AG20443 (cell line): ENCODE data around the gene PRUNE2.
A peak's percentile ranks its signal among the peaks of the same experiment; 100 is the strongest.
"Not testable (repeated sequence)": the region's sequence is repeated elsewhere in the genome, so short reads cannot be mapped to it uniquely, and the experiment has no call there.

ENCODE experiments used
- DNase-seq: peaks from one replicate; pipeline ENCODE4 v3.0.0; 2012; ENCODE audit warnings: low spot score, mixed read lengths

PRUNE2 gene

DNA sequence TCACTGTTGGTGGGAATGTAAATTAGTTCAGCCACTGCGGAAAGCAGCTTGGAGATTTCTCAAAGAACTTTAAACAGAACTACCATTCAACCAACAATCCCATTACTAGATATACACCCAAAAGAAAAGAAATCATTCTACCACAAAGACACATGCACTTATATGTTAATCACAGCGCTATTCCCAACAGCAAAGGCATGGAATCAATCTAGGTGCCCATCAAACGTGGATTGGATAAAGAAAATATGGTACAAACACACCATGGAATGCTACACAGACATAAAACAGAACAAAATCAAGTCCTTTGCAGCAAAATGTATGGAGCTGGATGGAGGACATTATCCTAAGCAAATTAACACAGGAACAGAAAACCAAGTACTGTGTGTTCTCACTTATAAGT, 42.1 kb downstream of the PRUNE2 start:
- no peak for DNase-seq

DNA sequence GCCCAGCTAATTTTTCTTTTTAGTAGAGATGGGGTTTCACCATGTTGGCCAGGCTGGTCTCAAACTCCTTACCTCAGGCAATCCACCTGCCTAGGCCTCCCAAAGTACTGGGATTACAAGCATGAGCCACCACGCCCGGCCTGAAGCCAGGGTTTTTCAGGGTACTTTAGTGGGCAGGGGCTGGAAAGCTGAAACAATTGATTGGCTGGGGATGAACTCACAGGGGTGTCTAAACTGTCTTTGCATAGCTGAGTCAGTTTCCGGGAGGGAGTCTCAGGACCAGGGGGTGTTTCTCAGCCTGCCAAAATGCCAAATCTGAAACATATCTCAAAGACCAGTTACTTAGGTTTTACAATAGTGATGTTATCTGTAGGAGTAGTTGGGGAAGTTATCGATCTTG, 46.1 kb downstream of the PRUNE2 start:
- no peak for DNase-seq

DNA sequence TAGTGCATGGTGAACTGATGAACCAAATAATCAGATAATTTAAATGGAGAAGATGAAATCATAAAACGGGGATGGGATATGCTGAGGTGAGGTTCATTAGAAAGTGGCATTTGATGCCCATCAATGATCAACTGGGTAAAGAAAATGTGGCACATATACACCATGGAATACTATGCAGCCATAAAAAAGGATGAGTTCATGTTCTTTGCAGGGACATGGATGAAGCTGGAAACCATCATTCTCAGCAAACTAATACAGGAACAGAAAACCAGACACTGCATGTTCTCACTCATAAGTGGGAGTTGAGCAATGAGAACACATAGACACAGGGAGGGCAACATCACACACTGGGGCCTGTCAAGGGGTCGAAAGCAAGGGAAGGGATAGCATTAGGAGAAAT, 47.7 kb downstream of the PRUNE2 start:
- DNase-seq, result not testable (repeated sequence)

DNA sequence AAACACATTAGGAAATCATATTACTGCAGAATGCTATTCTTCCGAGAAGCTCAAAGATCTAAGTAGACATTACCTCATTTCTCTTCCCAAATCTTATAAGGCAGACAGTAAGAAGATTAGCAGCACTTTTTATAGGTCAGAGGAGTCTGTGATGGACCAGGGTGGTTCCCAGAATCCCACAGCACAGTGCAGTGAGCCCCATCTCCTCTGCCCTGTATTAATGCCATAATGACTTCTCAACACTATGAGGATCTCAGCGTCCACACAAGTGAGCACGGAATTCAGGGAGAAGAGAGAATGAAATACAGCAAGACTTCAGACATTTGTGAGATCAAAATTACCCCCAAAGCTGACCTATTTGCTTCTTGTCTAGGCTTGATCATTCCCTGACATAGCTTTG, 49.9 kb downstream of the PRUNE2 start:
- no peak for DNase-seq

DNA sequence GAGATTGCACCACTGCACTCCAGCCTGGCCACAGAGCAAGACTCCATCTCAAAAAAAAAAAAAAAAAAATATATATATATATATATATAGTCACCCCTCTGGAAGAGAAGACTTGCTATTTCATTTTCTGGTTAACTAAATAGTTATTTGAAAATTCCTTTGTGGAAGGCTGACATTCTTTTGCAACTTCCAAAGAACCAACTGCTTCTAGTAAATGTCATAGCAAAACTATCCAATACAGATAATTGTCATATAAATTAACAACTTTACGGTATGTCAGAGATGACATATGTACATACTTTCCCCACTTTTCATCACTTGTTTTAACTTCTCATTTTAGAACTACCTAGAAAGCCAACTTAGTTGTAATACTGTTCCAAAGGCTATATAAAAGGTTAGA, 50.9 kb downstream of the PRUNE2 start:
- DNase-seq, result no peak

DNA sequence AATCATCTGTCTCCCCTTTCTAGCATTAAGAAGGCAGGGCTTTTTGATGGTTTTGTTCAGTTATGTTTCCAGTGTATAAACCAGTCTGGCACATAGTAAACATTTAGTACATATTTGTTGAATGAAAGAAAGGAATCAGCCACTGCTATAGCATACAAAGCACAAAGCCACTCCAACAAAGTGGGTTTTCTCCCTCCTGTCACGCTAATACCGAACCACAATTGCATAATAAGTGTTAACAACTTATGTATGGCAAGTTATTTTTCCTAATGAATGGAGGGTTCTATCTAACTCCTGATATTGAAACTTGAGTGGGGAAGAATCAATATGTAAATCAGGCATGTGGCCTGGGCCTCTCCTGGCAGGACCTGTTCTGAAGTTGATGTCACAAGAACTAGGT, 53.9 kb downstream of the PRUNE2 start:
- no peak for DNase-seq

DNA sequence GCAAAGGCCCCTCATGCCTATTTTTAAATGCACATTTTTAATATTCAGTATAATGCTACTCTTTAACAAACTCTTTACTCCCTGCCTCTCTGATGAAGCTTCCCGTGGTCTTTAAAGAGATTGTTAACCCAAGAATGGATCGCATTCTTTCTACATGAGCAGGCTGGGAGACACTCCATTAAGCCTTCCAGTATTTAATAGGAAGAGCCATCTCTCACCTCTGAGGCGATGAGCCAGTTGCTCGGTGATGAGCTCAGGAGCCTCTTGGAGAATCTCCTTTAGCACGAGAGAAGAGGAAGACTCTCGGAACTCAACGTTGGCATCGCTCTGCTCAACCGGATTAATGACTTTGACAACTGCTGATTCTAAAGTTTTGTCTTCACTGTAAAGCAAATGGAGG, 59.6 kb downstream of the PRUNE2 start:
- DNase-seq, result no peak

DNA sequence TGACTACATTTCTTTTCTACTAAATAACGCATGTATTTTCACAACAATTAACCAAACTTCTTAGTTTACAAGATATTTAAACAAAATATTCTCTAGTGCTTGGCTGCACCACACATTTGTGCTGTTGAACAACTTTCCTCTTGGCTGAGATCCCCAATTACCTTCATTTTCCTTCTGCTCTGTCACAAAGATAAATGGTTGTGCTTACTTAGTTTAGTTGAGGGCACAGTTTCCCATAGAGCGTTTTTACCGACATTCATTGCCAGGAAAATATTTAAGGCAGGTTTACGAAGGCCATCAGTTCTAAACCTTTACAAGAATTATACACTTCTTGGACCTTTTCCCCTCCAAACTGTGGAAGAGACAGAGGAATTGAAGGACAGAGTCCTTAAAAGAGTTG, 60.7 kb downstream of the PRUNE2 start:
- no peak for DNase-seq

DNA sequence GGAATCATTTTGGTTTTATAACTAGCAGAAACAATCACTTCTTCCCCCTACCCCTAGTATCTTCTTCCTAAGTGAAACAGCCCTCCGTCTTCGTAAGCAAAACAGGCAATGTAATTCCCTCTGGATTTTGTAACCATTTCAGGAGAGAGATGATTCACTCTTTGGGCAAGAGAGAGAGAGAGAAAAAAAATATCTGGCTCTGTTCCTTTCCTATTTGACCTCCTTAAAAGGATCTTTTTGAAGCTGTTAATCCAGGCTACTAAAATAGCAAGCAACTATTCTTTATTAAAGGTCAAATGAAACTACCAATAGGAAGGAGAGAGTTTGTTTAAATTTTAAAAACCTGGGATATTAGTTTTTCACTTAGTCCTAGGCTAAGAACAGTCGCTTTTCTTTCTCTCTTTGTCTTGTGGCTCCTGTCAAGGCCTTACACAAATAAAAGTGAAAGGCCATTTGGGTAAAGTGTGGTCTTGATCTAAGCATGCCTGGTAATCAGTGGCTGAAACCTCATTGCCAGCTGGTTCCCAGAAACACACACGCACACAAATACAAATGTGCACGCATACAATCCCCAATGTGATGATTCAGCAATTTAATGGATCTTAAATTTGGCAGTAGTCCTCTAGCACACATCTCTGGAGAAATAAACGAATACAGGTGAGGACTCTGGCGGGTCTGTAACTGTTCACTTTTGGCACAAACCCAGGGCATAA, 70.2 kb downstream of the PRUNE2 start:
- DNase-seq, result peak; percentile 64

DNA sequence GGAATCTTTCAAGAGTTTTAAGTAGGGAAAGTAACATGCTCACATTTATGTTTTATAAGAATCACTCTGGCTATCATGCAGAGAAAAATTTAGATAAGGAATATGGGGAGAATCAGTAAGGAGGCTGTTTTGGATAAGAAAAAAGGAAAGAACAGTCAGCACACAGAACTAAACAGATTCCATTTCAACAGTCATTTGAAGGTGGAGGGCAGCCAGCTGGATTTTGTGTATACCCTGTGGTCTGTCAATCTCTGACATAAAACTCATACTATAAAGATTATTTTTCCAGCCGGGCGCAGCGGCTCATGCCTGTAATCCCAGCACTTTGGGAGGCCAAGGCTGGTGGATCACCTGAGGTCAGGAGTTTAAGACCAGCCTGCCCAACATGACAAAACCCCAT, 77.5 kb downstream of the PRUNE2 start:
- no peak for DNase-seq

DNA sequence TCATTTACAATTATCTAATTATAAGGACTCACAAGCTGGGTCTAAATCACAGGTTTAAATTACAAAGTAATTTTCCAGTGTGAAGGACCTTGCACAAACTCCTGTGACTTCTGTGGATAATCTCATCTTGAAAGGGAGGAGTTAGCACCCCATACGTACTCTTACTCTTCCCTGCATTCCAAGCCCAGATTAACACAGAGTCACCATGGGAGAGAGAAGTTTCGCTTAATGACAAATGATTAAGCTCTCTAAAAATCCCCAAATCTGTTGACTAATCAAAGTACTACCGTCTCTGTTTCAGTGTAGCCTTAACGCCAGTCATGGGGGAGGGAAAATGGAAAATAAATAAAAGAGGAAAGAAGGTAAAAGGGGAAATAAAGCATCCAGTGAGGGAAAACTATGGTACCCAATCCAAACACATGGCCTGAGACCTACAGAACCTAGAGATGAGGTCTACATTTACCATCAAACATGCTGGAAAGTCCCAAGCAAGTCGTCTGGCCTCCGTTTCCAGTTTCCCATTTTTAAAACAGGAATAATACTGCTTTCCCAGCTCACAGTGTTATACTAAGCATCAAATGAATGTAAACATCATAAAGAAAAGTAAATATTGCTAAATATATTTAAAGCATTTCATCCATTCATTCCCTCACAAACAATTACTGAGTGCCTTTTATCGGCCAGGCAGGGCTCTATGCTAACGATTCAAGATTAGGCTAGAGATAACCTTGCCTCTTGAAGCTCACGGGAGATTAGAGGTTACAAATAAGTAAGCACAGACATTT, 78.4 kb downstream of the PRUNE2 start:
- DNase-seq, result no peak

DNA sequence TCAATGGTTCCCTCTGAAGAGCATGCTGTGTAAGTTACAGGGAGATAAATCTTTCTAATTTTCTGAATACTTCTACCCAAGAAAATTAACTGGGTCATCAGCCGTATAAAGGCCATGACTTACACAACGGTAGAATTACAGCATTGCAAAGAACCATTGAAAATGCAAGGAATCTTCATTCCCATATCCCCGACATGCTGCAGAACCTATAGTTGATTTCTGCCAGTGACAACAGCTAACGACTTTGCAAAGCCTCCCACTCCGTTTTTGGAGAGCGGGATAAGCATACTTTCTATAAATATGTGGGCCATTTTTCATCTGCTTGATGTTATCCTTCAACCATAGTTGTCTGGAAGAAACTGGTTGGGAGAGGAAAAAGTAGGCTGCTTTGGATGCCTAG, 85.5 kb downstream of the PRUNE2 start:
- no peak for DNase-seq

DNA sequence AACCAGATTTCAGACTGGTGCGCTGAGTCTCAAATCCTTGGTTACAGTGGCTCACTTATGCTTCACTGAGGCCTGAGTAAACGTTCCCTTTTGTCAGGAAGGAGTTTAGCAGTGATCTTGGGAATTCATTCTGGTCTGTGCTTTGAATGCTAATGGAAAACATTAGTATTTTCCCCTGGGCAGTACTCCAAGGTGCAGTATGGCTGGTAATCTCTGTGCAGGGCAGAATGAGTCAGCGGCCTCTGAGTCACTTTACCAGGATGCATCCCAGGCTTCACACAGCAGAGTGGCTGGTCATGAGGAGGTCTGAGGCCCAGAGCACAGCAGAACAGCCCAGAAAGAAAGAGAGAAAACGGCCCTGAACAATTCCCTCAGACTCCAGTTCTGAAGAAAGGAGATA, 87.6 kb downstream of the PRUNE2 start:
- DNase-seq, result peak; percentile 92

DNA sequence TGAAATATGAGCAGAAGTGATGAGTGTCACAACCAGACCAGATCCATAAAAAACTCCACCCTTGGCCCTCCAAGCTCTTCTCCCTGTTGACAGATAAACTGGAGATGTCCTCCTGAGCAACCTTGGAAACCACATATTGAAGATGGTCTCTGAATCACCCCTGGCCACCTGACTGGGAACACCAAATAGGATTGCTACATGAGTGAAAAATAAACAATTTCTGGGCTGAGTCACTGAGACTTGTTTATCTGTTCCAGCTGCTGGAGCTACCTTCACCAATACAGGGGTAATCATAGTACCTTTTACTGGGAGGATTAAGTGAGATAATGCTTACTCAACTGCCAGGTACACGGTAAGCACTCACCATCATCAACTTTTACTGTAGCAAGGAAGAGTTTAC, 88.4 kb downstream of the PRUNE2 start:
- DNase-seq, result peak; percentile 32

DNA sequence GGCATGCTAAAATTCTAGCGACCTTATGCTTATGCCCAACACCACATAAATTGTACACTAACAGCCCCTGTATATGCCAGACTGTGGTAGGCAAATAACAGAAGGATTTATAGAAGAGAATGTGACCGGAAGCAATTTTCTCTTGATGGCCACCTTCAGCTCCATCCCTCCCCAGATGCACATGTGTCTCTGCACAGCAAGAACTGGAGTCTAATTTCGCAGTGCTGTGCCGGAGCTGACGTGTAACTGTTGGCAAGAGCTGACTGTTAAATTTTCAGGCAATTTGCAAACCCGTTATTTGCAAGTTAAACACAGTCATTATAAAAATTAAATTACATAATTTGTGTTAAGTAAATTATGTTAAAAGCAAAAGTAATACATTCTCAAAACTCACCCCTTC, 93.3 kb downstream of the PRUNE2 start:
- no peak for DNase-seq

DNA sequence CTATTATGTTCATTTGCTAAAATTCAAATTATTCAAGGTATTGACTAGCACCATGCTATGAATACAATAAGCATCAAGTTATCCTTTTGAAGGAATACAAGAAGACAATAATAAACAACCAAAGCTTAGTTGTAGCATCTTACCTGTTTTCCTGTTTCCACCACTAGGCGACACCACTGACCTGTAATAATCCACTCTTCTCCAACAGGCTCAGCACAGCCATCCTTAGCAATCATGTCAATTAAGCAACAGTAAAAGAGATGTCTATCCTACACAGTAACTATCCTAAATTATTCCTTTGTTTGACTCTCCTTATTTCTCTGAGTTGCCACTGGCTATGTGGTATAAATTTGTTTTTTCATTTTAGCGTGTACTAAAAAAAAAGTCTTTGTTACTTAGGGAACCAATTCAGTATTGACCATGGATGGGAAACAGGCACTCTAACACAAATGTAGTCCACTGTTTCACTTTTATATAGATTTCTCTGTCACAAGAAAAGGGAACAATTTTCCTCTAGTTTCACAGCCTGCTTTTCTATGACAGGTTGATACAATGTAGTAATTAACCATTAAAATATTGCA, 95.4 kb downstream of the PRUNE2 start:
- DNase-seq, result peak; percentile 53

DNA sequence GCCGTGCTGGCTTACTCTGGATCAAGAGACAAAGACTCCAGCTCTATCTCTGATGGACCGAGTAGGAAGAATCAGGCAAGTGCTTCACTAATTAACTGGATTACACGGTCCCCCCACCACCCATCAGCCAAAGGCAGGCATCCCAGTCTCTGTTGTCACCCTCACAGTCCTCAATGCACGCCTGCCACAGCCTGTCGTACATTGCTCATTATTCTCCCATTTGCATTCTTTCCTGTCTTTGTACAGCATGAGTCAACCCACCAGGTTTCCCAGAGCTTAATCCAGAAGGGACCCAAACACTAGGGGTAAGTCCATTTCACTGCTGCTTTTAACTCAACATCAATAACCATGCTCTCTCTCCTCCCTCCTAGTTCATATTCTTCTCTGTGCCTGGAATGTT, 97.3 kb downstream of the PRUNE2 start:
- DNase-seq, result no peak

DNA sequence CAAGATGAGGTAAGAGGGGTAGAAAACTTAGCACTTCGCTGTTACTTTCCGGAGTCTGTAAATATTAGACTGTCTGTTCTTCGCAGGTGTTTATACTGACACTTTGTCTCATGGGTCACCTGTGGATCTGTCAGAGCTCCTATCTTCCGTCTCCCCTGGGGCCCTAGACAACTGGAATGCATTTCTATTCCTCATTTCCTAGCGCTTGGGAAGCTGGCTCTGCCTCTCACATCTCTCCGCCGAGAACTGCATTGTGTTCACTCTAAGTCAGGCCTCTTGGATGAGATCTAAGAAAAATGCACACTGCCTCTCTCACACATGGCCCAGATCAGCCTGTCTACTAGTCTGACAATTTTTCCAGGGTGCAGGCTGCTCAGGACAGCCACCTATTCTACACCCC, 102.2 kb downstream of the PRUNE2 start:
- DNase-seq, result no peak

DNA sequence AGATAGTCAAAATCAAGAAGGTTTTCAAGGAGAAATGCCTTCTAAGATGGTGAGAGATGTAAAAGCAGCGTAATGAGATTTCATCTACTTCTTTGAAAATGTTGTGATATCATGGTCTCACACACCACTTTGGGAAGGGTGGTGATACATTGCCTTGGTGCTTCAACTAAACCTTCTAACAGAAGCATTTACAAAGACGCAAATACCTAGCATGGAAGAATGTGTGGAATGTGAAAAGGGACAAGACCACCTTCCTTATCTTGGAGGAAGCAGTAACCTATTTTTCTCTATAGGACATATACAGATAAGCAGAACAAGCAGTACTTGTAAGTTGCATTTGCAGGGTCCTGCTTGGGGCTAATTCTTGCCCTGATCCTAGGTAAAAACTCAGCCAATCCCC, 102.8 kb downstream of the PRUNE2 start:
- DNase-seq, result no peak

DNA sequence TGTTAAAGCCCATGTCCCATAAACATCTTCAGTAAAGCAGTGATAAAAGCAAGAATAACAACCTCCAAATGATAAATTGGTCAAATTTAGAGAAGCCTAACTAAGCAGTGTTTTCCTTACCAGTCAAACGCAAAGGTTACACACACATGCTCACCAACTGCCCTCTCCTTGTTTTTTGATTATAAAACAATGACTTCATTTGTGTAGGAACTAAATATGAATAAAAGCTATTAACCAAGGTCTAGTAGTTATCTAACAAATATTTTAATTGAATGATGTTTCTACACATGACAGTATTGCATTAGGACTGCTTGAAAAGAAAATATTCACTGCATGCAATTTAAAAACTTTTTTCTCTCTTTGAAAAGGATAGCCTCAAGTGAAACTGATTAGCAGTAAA, 105.0 kb downstream of the PRUNE2 start:
- no peak for DNase-seq

DNA sequence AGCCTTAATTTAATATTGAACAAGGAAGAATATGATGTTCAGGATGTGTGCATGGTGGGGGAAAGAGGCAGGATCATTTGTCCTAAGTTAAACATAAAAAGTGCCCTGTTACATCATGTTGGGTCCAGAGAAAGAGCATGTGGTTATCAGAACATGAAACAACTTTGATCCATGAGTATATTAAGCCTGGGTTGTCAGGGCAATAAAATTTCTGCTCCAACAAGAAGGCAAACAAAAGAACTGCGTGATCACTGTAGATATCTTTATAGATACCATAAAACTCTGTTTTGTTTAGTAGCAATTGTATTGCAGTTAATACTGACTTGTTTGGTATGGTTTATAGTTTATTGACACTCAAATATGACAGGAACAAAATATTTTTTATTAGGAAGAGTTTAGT, 106.4 kb downstream of the PRUNE2 start:
- no peak for DNase-seq

DNA sequence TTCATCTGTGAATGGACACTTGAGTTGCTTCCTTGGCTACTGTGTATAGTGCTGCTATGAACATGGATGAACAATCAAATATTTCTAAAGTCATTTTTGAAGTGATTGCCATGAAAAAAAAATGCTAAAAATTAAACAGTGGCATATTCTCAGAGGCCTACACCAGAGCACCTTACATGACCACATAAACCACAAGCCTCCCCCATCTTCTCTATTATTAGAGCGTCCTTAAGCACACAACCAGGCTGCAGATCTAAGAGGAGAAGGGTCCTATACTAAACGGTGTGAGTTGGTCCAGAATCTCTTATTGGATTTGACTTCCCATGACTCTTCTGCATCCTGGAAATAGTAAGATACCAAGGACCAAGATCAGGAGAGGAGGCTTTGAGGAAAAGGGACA, 107.4 kb downstream of the PRUNE2 start:
- no peak for DNase-seq

DNA sequence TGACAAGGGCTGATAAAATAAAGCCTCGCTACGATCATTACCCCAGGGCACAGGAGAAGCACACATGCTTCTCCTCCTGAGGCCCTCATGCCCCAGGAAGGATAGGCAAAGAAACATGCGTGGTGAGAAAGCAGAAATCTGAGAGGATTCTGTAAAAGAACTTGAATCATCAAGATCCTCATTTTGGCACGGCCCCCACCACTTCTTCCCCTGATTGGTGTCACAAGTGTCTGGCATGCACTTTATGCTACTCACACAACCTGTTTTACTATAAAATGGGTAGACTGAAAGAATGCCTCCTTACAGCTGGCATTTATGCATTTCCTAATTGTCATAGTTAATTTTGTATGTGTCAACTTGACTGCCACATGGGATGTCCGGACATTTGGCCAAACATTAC, 109.6 kb downstream of the PRUNE2 start:
- DNase-seq, result no peak
